HepG2 (cell line): ENCODE results near the gene CUL7. TPM values are rescaled to one million over a fixed set of nuclear protein-coding genes. Genes with fewer than 3 reads are reported as not detected.

Experiments used
- AKAP8 ChIP-seq: sonication (generic); formaldehyde crosslinking; IDR thresholded peaks from 2 replicates; pipeline ENCODE4 v1.5.1; 2020; ENCODE audit warnings: mild to moderate bottlenecking, missing genetic modification reagents
- DBP ChIP-seq: sonication (generic); formaldehyde crosslinking; IDR thresholded peaks from 2 replicates; pipeline ENCODE4 v1.4.0; 2020; ENCODE audit warnings: missing genetic modification reagents; ENCODE audit errors: not compliant biosample characterization
- ELF4 ChIP-seq: sonication (generic); formaldehyde crosslinking; IDR thresholded peaks from 2 replicates; pipeline ENCODE4 v1.5.0; 2020; ENCODE audit warnings: missing genetic modification reagents, mild to moderate bottlenecking, moderate library complexity, borderline replicate concordance
- HDAC1 ChIP-seq: sonication (generic); formaldehyde crosslinking; IDR thresholded peaks from 2 replicates; pipeline ENCODE4 v1.5.1; 2020; ENCODE audit warnings: mild to moderate bottlenecking, missing genetic modification reagents
- HNF4A ChIP-seq: sonication (generic); formaldehyde crosslinking; IDR thresholded peaks from 2 replicates; pipeline ENCODE4 v1.4.0; 2020; ENCODE audit warnings: missing genetic modification reagents
- NFIC ChIP-seq: IDR thresholded peaks from 2 replicates; pipeline ENCODE4 v1.6.1; 2012; ENCODE audit warnings: mild to moderate bottlenecking, low read length, inconsistent platforms
- PHF21A ChIP-seq: sonication (generic); formaldehyde crosslinking; IDR thresholded peaks from 2 replicates; pipeline ENCODE4 v1.5.0; 2020; ENCODE audit warnings: mild to moderate bottlenecking, missing genetic modification reagents
- RBM39 ChIP-seq: fragments of 200-400 bp; formaldehyde crosslinking; IDR thresholded peaks from one replicate; pipeline ENCODE4 v1.6.1; 2018; ENCODE audit warnings: antibody characterized with exemption, mild to moderate bottlenecking, low read depth, low read length; ENCODE audit not compliant: poor library complexity, severe bottlenecking
- YEATS2 ChIP-seq: sonication (generic); formaldehyde crosslinking; IDR thresholded peaks from 2 replicates; pipeline ENCODE4 v1.4.0; 2020; ENCODE audit warnings: missing genetic modification reagents, borderline replicate concordance
- ZBTB25 ChIP-seq: IDR thresholded peaks from 2 replicates; pipeline ENCODE4 v1.6.1; 2018; ENCODE audit warnings: missing genetic modification reagents
- ZFY ChIP-seq: sonication (generic); formaldehyde crosslinking; IDR thresholded peaks from 2 replicates; pipeline ENCODE4 v1.4.0; 2020; ENCODE audit warnings: missing genetic modification reagents
- ZHX2 ChIP-seq, 2 experiments: sonication (generic) in 1 of 2; formaldehyde crosslinking in 1 of 2; IDR thresholded peaks; 2 replicates each; pipeline versions ENCODE4 v1.6.1 to v1.9.0; 2014 to 2022; ENCODE audit warnings: antibody characterized with exemption in 1 of 2, borderline replicate concordance in 1 of 2, inconsistent platforms in 1 of 2, low read depth in 1 of 2, missing genetic modification reagents in 1 of 2
- ZNF12 ChIP-seq: sonication (generic); formaldehyde crosslinking; IDR thresholded peaks from 2 replicates; pipeline ENCODE4 v1.5.0; 2020; ENCODE audit warnings: missing genetic modification reagents
- ZNF180 ChIP-seq: sonication (generic); formaldehyde crosslinking; IDR thresholded peaks from 2 replicates; pipeline ENCODE4 v1.4.0; 2020; ENCODE audit warnings: low read depth, missing genetic modification reagents, borderline replicate concordance
- ZNF234 ChIP-seq: sonication (generic); formaldehyde crosslinking; conservative IDR thresholded peaks from 2 replicates; pipeline ENCODE4 v1.5.1; 2020; ENCODE audit warnings: mild to moderate bottlenecking, missing genetic modification reagents
- ZNF337 ChIP-seq: sonication (generic); formaldehyde crosslinking; IDR thresholded peaks from 2 replicates; pipeline ENCODE4 v1.5.1; 2020; ENCODE audit warnings: missing genetic modification reagents, low read depth, mild to moderate bottlenecking, borderline replicate concordance
- ZNF460 ChIP-seq: sonication (generic); formaldehyde crosslinking; IDR thresholded peaks from 2 replicates; pipeline ENCODE4 v1.5.1; 2020; ENCODE audit warnings: missing genetic modification reagents, mild to moderate bottlenecking, borderline replicate concordance
- ZNF614 ChIP-seq: IDR thresholded peaks from 2 replicates; pipeline ENCODE4 v1.6.1; 2018; ENCODE audit warnings: missing biosample characterization, missing genetic modification reagents, inconsistent platforms, borderline replicate concordance
- ZNF703 ChIP-seq: sonication (generic); formaldehyde crosslinking; IDR thresholded peaks from 2 replicates; pipeline ENCODE4 v1.5.1; 2020; ENCODE audit warnings: missing genetic modification reagents, mild to moderate bottlenecking, moderate library complexity, borderline replicate concordance
- ZNF724P ChIP-seq: sonication (generic); formaldehyde crosslinking; IDR thresholded peaks from 2 replicates; pipeline ENCODE4 v1.8.0; 2022; ENCODE audit warnings: missing genetic modification reagents, borderline replicate concordance
- polyA plus RNA-seq, 8 experiments: library from polyadenylated mRNA; depleted of rRNA in 3 of 8; stranded (reverse) in 7 of 8; unstranded in 1 of 8; fragments of >200 nt; fragmentation: Illumina TruSeq in 4 of 8; extraction: Trizol in 4 of 8; gene quantifications; 2 replicates each; pipeline versions ENCODE4 v1.2.1 to v1.2.3, GENCODE V29; 2011 to 2016; ENCODE audit warnings: low read depth in 4 of 8, missing spikeins in 1 of 8, mixed read lengths in 1 of 8; ENCODE audit not compliant: insufficient read depth in 1 of 8
- total RNA-seq, 5 experiments: library from RNA; depleted of rRNA; stranded (reverse); fragments of >200 nt; fragmentation: Illumina TruSeq; extraction: Trizol; gene quantifications; 2 replicates each; pipeline ENCODE4 v1.2.3, GENCODE V29; 2016; ENCODE audit warnings: low read depth in 1 of 5

CUL7 gene
- total and polyA plus RNA-seq, 2 of the 13 experiments (the other 11 are each of a cell fraction or from before 2014, with no cell fraction given), result 32.0 to 60.7 TPM

GRCh38 chr6:43021270-43022047 is 32.2 kb downstream of the CUL7 start, which contains the start of gene RRP36 (continued):
- TF ChIP-seq ZNF460 (CRISPR knock-in tag) (no peak), DBP (CRISPR knock-in tag) (peak; percentile 74), YEATS2 (CRISPR knock-in tag) (peak; percentile 79), ZFY (CRISPR knock-in tag) (peak; percentile 92), RBM39 (peak; percentile 97), ELF4 (no peak), ZNF234 (CRISPR knock-in tag) (no peak), HDAC1 (CRISPR knock-in tag) (peak; percentile 76), HNF4A (CRISPR knock-in tag) (peak; percentile 24; the same call in 1 of the 2 replicates), ZNF724P (CRISPR knock-in tag) (peak; percentile 62; the same call in 1 of the 2 replicates), PHF21A (CRISPR knock-in tag) (peak; percentile 13; the same call in 1 of the 2 replicates), ZNF180 (CRISPR knock-in tag) (0 out of 2 replicates have a peak, but pooled peaks have one; percentile 29), NFIC (no peak), ZNF614 (CRISPR knock-in tag) (0 out of 2 replicates have a peak, but pooled peaks have one; percentile 37), AKAP8 (peak; percentile 90; the same call in 1 of the 2 replicates), ZNF12 (CRISPR knock-in tag) (no peak), ZNF703 (CRISPR knock-in tag) (no peak), ZNF337 (CRISPR knock-in tag) (peak; percentile 75; the same call in 1 of the 2 replicates), ZHX2 (IDR thresholded peaks at IDR 0.05; ENCODE audit: low read depth) (peak; percentile 85), ZHX2 (CRISPR knock-in tag; IDR thresholded peaks at IDR 0.05; ENCODE audit: borderline replicate concordance) (no peak), ZBTB25 (CRISPR knock-in tag) (peak; percentile 86)
